Heart left ventricle (tissue), 13 donors: ENCODE measurements around the gene SNAPIN.

Source experiments
- POLR2A ChIP-seq, 2 donors: fragments of 450-650 bp; IDR thresholded peaks; one replicate each; pipeline ENCODE4 v1.6.1; 2017; ENCODE audit warnings: antibody characterized with exemption in 2 of 2, mild to moderate bottlenecking in 2 of 2, moderate library complexity in 2 of 2
- TF ChIP-seq, protein P1 (sequence below), 12 donors: fragments of 200-600 bp; sonication (generic) in 4 of 12; IDR thresholded peaks; one replicate each; pipeline versions ENCODE4 v1.5.0 to v1.8.0; 2018 to 2022; ENCODE audit warnings: antibody characterized with exemption in 12 of 12, mild to moderate bottlenecking in 5 of 12
- donor health status: ischemic (EF 13 %, LVEDD 7.1; RV severe dilation, severe dysfunction).
- donor health status: DM: no; HTN: yes; CAD: no.
- donor health status: DM: no; HTN: no; CAD: no.
- donor health status: ischemic (EF 25% LVEDD 6.9; RV normal size, moderate dysfunction).
- donor health status: ischemic (EF 25% LVEDD 5.7; RV mildly dilated, moderate dysfunction).
- donor health status: ischemic (EF 35%, LVEDD 5.7; RV mildly dilated, moderate dysfunction).
- donor health status: nonischemic (EF 11% LVEDD 7.7; RV severe dilation, severe dysfunction).
- donor health status: DM: yes; HTN: yes; CAD: no.
- donor health status: PGD.
- donor health status: ischemic (EF 29% LVEDD 5.4; RV normal size, mild dysfunction).
- donor health status: nonischemic (EF 23%, LVEDD 6.1; RV moderate dilation, normal function).

DNA sequence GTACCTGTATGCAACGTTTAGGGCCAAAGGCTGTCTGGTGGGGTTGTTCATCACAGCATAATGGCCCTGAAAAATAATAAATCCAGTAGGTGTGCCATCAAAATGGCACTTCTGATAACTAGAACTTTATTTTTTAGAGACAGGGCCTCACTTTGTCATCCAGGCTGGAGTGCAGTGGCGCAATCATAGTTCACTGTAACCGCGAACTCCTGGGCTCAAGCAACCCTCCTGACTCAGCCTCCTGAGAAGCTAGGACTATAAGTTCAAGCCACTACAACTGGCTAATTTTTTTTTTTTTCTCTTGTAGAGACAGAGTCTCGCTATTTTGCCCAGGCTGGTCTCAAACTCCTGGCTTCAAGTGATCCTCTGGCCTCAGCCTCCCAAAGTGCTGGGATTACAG, 4.7 kb downstream of the SNAPIN start:
- TF ChIP-seq, protein P1, sequence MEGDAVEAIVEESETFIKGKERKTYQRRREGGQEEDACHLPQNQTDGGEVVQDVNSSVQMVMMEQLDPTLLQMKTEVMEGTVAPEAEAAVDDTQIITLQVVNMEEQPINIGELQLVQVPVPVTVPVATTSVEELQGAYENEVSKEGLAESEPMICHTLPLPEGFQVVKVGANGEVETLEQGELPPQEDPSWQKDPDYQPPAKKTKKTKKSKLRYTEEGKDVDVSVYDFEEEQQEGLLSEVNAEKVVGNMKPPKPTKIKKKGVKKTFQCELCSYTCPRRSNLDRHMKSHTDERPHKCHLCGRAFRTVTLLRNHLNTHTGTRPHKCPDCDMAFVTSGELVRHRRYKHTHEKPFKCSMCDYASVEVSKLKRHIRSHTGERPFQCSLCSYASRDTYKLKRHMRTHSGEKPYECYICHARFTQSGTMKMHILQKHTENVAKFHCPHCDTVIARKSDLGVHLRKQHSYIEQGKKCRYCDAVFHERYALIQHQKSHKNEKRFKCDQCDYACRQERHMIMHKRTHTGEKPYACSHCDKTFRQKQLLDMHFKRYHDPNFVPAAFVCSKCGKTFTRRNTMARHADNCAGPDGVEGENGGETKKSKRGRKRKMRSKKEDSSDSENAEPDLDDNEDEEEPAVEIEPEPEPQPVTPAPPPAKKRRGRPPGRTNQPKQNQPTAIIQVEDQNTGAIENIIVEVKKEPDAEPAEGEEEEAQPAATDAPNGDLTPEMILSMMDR (IDR thresholded peaks at IDR 0.05) = no peak
- no peak for TF ChIP-seq POLR2A (IDR thresholded peaks at IDR 0.05)
